Mesendoderm (in vitro differentiated cells): Measurements from ENCODE around the gene C19orf12.

Source experiments
- DNase-seq: peaks from one replicate; pipeline ENCODE4 v3.0.0; 2013
- H2AK5ac ChIP-seq: 2 replicates; pipeline ENCODE4 v1.6.1; 2013; ENCODE audit warnings: low read length, inconsistent platforms
- H2BK120ac ChIP-seq: 2 replicates; pipeline ENCODE4 v1.6.1; 2013; ENCODE audit warnings: low read depth, mild to moderate bottlenecking, low read length, moderate library complexity, mixed read lengths
- H2BK15ac ChIP-seq: replicated peaks from 2 replicates; pipeline ENCODE4 v1.6.1; 2013; ENCODE audit warnings: low read depth, mild to moderate bottlenecking, moderate library complexity
- H2BK5ac ChIP-seq: 2 replicates; pipeline ENCODE4 v1.6.1; 2013; ENCODE audit warnings: low read length, inconsistent platforms
- H3K18ac ChIP-seq: 2 replicates; pipeline ENCODE4 v1.6.1; 2013; ENCODE audit warnings: mild to moderate bottlenecking, low read length, mixed read lengths
- H3K23ac ChIP-seq: one replicate; pipeline ENCODE4 v1.6.1; 2013; ENCODE audit warnings: low read length
- H3K27ac ChIP-seq: 2 replicates; pipeline ENCODE4 v1.5.1; 2013; ENCODE audit warnings: low read depth, mild to moderate bottlenecking, inconsistent platforms, low read length, moderate library complexity
- H3K27me3 ChIP-seq: 2 replicates; pipeline ENCODE4 v1.6.1; 2013; ENCODE audit warnings: low read length, control low read depth, mild to moderate bottlenecking, inconsistent platforms; ENCODE audit not compliant: insufficient read depth, poor library complexity
- H3K36me3 ChIP-seq: 2 replicates; pipeline ENCODE4 v1.6.1; 2013; ENCODE audit warnings: low read length, inconsistent platforms; ENCODE audit not compliant: control insufficient read depth, insufficient read depth
- H3K4ac ChIP-seq: one replicate; pipeline ENCODE4 v1.6.1; 2013; ENCODE audit warnings: low read depth, mild to moderate bottlenecking, low read length, moderate library complexity
- H3K4me1 ChIP-seq: 2 replicates; pipeline ENCODE4 v1.6.1; 2013; ENCODE audit warnings: low read depth, low read length, inconsistent platforms; ENCODE audit not compliant: control insufficient read depth
- H3K4me2 ChIP-seq: 2 replicates; pipeline ENCODE4 v1.6.1; 2013; ENCODE audit warnings: low read length
- H3K4me3 ChIP-seq: 2 replicates; pipeline ENCODE4 v1.5.1; 2013; ENCODE audit warnings: mild to moderate bottlenecking, low read length
- H3K56ac ChIP-seq: one replicate; pipeline ENCODE4 v1.6.1; 2013; ENCODE audit warnings: low read length
- H3K79me1 ChIP-seq: 2 replicates; pipeline ENCODE4 v1.6.1; 2013; ENCODE audit warnings: low read length, inconsistent platforms
- H3K79me2 ChIP-seq: 2 replicates; pipeline ENCODE4 v1.6.1; 2013; ENCODE audit warnings: mild to moderate bottlenecking, low read length; ENCODE audit not compliant: control insufficient read depth, insufficient read depth
- H3K9ac ChIP-seq: 2 replicates; pipeline ENCODE4 v1.6.1; 2013; ENCODE audit warnings: low read length, inconsistent platforms
- H4K5ac ChIP-seq: one replicate; pipeline ENCODE4 v1.6.1; 2013; ENCODE audit warnings: low read length
- H4K8ac ChIP-seq: one replicate; pipeline ENCODE4 v1.6.1; 2013; ENCODE audit warnings: low read depth, mild to moderate bottlenecking, control low read depth, low read length, moderate library complexity
- WGBS: extraction: QIAGEN DNeasy Blood & Tissue Kit; methylation state at CpG from one replicate; pipeline ENCODE4 v1.1.7; 2013; ENCODE audit warnings: low lambda C conversion rate, missing lambda C conversion rate; ENCODE audit not compliant: insufficient coverage; ENCODE audit errors: extremely low coverage; 5-methylcytosine and 5-hydroxymethylcytosine counted together

The C19orf12 gene

GRCh38 chr19:29704562-29705558, 10.2 kb downstream of the C19orf12 start:
- no peak overlapping the region for H3K23ac ChIP-seq
- no peak for DNase-seq
- H3K4ac ChIP-seq = no peak overlapping the region
- no peak overlapping the region for H2BK15ac ChIP-seq
- H3K27me3 ChIP-seq = no peaks in the 10 kb centered on the region
- no peak overlapping the region for H2BK5ac ChIP-seq
- H4K5ac ChIP-seq = no peak overlapping the region
- no CpG with 5 or more reads among the region's 14 CpGs for WGBS
- H2BK120ac ChIP-seq = no peak overlapping the region
- no peak overlapping the region for H3K27ac ChIP-seq
- H3K4me2 ChIP-seq = no peak overlapping the region
- H2AK5ac ChIP-seq = no peak overlapping the region
- peaks cover 2% of the 10 kb centered on the region for H3K36me3 ChIP-seq
- no peak overlapping the region for H3K18ac ChIP-seq
- no peaks in the 10 kb centered on the region for H3K4me1 ChIP-seq
- no peaks in the 10 kb centered on the region for H3K79me2 ChIP-seq
- H3K4me3 ChIP-seq = no peak overlapping the region
- H3K9ac ChIP-seq = no peak overlapping the region
- H3K79me1 ChIP-seq = no peaks in the 10 kb centered on the region
- no peak overlapping the region for H4K8ac ChIP-seq
- H3K56ac ChIP-seq = no peak overlapping the region

- H3K9ac ChIP-seq = no peak overlapping the region
- H2BK15ac ChIP-seq = no peak overlapping the region
- no peak overlapping the region for H3K56ac ChIP-seq
- no peak overlapping the region for H3K27ac ChIP-seq
- no peak overlapping the region for H3K4ac ChIP-seq
- H2AK5ac ChIP-seq = no peak overlapping the region
- no peak for DNase-seq
- H2BK5ac ChIP-seq = no peak overlapping the region
- no CpG with 5 or more reads among the region's 9 CpGs for WGBS
- no peaks in the 10 kb centered on the region for H3K79me1 ChIP-seq
- H3K27me3 ChIP-seq = no peaks in the 10 kb centered on the region
- no peak overlapping the region for H3K18ac ChIP-seq
- peaks cover 2% of the 10 kb centered on the region for H3K36me3 ChIP-seq
- H3K4me2 ChIP-seq = no peak overlapping the region
- H3K4me3 ChIP-seq = no peak overlapping the region
- no peak overlapping the region for H4K8ac ChIP-seq
- no peaks in the 10 kb centered on the region for H3K79me2 ChIP-seq
- H4K5ac ChIP-seq = no peak overlapping the region
- no peaks in the 10 kb centered on the region for H3K4me1 ChIP-seq
- no peak overlapping the region for H3K23ac ChIP-seq
- no peak overlapping the region for H2BK120ac ChIP-seq
Observed at GRCh38 chr19:29702963-29703320, 12.1 kb downstream of the C19orf12 start.

GRCh38 chr19:29702161-29702962, 12.7 kb downstream of the C19orf12 start:
- no peak for DNase-seq
- Histone ChIP-seq H3K79me1 (no peaks in the 10 kb centered on the region), H2BK5ac (no peak overlapping the region), H3K9ac (no peak overlapping the region), H3K18ac (no peak overlapping the region), H3K27ac (no peak overlapping the region), H4K5ac (no peak overlapping the region), H3K4me1 (no peaks in the 10 kb centered on the region), H3K23ac (no peak overlapping the region), H4K8ac (no peak overlapping the region), H3K56ac (no peak overlapping the region), H3K79me2 (no peaks in the 10 kb centered on the region), H2BK15ac (no peak overlapping the region), H2AK5ac (no peak overlapping the region), H3K4me2 (no peak overlapping the region), H2BK120ac (no peak overlapping the region), H3K27me3 (no peaks in the 10 kb centered on the region), H3K4ac (no peak overlapping the region), H3K36me3 (peaks cover 2% of the 10 kb centered on the region), H3K4me3 (no peak overlapping the region)
- WGBS = no CpG with 5 or more reads among the region's 30 CpGs

- Histone ChIP-seq H2BK5ac (no peak overlapping the region), H3K56ac (no peak overlapping the region), H3K27ac (no peak overlapping the region), H3K79me1 (no peaks in the 10 kb centered on the region), H3K4ac (no peak overlapping the region), H3K9ac (no peak overlapping the region), H3K18ac (no peak overlapping the region), H4K5ac (no peak overlapping the region), H4K8ac (no peak overlapping the region), H2AK5ac (no peak overlapping the region), H2BK15ac (no peak overlapping the region), H3K79me2 (no peaks in the 10 kb centered on the region), H3K4me2 (no peak overlapping the region), H3K36me3 (peaks cover 2% of the 10 kb centered on the region), H3K27me3 (no peaks in the 10 kb centered on the region), H3K4me1 (no peaks in the 10 kb centered on the region), H3K4me3 (no peak overlapping the region), H3K23ac (no peak overlapping the region), H2BK120ac (no peak overlapping the region)
- no CpG with 5 or more reads among the region's 6 CpGs for WGBS
- no peak for DNase-seq
Observed at GRCh38 chr19:29700498-29700897, 14.6 kb downstream of the C19orf12 start.

GRCh38 chr19:29699861-29700260, 15.2 kb downstream of the C19orf12 start:
- DNase-seq = no peak
- Histone ChIP-seq H2BK15ac (no peak overlapping the region), H3K27ac (no peak overlapping the region), H3K4me1 (no peaks in the 10 kb centered on the region), H2BK120ac (no peak overlapping the region), H4K8ac (no peak overlapping the region), H3K56ac (no peak overlapping the region), H3K4me2 (no peak overlapping the region), H3K23ac (no peak overlapping the region), H3K4ac (no peak overlapping the region), H4K5ac (no peak overlapping the region), H2AK5ac (no peak overlapping the region), H3K18ac (no peak overlapping the region), H3K4me3 (no peak overlapping the region), H3K79me2 (no peaks in the 10 kb centered on the region), H3K79me1 (no peaks in the 10 kb centered on the region), H3K9ac (no peak overlapping the region), H2BK5ac (no peak overlapping the region), H3K27me3 (no peaks in the 10 kb centered on the region), H3K36me3 (no peaks in the 10 kb centered on the region)
- WGBS = no CpG with 5 or more reads among the region's 5 CpGs
